ENCODE results near the gene CTNNA1.

The CTNNA1 gene

DNA sequence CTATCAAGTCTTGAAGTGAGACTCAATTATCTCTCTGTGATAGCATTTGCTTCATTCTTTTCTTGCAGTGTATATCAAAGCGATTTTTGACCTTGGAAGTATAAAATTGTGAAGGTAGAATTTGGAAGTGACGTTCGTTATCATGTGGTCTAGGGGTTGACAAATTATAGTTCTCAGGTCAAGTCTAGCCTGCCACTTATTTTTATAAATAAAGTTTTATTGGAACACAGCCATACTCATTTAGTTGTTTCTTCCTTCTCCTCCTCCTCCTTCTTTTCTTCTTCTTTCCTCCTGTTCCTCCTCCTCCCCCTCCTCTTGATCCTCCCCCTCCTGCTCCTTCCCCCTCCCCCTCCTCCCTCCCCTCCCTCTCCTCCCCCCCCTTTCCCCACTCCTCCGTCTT is 83.9 kb downstream of the CTNNA1 start:
- TF ChIP-seq, protein P1, sequence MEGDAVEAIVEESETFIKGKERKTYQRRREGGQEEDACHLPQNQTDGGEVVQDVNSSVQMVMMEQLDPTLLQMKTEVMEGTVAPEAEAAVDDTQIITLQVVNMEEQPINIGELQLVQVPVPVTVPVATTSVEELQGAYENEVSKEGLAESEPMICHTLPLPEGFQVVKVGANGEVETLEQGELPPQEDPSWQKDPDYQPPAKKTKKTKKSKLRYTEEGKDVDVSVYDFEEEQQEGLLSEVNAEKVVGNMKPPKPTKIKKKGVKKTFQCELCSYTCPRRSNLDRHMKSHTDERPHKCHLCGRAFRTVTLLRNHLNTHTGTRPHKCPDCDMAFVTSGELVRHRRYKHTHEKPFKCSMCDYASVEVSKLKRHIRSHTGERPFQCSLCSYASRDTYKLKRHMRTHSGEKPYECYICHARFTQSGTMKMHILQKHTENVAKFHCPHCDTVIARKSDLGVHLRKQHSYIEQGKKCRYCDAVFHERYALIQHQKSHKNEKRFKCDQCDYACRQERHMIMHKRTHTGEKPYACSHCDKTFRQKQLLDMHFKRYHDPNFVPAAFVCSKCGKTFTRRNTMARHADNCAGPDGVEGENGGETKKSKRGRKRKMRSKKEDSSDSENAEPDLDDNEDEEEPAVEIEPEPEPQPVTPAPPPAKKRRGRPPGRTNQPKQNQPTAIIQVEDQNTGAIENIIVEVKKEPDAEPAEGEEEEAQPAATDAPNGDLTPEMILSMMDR (IDR thresholded peaks at IDR 0.05; ENCODE audit: low read depth, low read length, missing control alignments), result no peak
- in situ Hi-C loops (cut with HindIII; ENCODE audit: low pct_ligation_motif_present, low sequenced_read_pairs), result no loop called here
- Histone ChIP-seq H3K27me3 (replicated peaks) (no peaks in the 10 kb centered on the region), H3K4me3 (ENCODE audit: low read depth, low read length) (no peak overlapping the region), H3K27ac (no peak overlapping the region), H3K36me3 (replicated peaks) (no peaks in the 10 kb centered on the region)
- no peak for DNase-seq

DNA sequence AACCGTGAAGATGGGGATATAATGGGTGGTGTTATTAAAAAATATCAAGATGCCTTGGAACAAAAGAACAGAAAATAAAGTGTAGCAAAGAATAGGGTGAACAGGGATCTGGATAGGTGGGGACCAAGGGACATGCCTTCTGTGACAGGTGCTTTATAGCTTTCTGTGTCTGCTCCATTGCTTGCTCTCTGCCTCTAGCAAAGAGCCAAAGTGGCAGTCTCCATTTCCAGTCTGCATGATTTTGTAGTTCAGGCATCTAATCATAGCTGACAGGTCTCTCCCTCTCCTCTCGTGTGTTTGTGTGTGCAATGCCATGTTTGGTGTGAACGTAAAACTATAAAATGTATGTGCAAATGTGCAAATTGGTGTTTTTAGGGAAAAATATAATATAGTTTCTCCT is 86.9 kb downstream of the CTNNA1 start:
- Histone ChIP-seq H3K36me3 (replicated peaks) (no peaks in the 10 kb centered on the region), H3K27me3 (replicated peaks) (no peaks in the 10 kb centered on the region), H3K27ac (no peak overlapping the region), H3K4me3 (ENCODE audit: low read depth, low read length) (no peak overlapping the region)
- in situ Hi-C loops (cut with HindIII; ENCODE audit: low pct_ligation_motif_present, low sequenced_read_pairs), result no loop called here
- TF ChIP-seq, protein P1 (IDR thresholded peaks at IDR 0.05; ENCODE audit: low read depth, low read length, missing control alignments), result no peak
- DNase-seq, result no peak

DNA sequence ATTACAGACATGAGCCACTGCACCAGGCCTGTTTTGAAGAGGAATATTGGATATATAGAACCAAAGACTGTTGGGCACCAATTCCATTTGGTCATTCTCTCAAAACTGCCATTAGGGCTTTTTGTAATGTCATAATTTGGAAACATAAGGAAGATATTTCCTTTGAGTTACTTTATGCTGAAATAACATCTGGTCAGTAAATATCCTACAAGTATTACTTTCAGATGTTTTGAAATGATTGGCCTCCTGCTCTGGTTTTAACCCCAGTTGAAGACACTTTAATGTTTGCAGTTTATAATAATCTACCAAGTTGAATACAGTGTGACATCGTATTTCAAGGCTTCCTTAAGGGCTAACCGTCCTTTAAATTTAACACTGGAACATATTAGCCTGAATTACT is 88.3 kb downstream of the CTNNA1 start:
- TF ChIP-seq, protein P1 (IDR thresholded peaks at IDR 0.05; ENCODE audit: low read depth, low read length, missing control alignments), result no peak
- H3K4me3 ChIP-seq (ENCODE audit: low read depth, low read length), result no peak overlapping the region
- no peak for DNase-seq
- in situ Hi-C loops (cut with HindIII; ENCODE audit: low pct_ligation_motif_present, low sequenced_read_pairs), result no loop called here
- H3K27ac ChIP-seq, result no peak overlapping the region
- no peaks in the 10 kb centered on the region for H3K27me3 ChIP-seq (replicated peaks)
- no peaks in the 10 kb centered on the region for H3K36me3 ChIP-seq (replicated peaks)

DNA sequence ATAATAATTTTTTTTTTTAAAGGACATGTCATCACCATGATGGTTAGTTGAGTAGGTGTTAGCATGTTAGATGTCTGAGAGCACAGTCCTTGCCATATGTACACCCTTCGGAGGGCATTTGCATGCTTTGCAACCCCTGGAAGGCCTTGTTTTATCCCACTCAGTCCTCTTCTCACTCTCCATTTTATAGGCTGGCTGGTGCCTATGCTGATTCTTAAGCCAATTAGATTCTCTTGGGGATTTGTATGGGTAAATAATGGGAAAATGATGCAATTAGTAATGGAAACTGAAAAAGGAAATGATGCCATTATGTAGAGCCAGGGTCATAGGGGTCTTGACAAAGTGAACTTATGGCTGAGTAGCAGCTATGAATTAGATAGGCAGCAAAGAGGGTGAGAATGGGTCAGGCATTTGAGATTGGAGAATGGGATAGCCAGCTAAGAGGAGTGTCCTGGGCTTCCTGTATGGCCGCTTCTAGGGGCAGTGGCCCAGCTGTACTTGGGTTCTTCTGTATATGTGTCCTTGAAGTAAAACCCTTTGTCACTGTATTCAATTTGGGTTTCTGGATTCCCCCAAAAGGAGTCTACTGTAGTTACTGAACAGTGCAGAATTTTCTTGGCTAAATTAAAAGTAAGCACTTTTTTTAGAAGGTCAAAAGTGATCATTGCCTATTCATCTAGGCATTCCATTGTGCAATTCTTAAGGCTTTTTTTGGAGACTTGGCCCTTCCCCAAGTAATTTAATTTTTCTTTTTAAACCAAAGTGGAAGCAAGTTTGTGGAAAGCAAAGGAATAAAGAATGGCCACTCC is 90.3 kb downstream of the CTNNA1 start:
- TF ChIP-seq, protein P1 (IDR thresholded peaks at IDR 0.05; ENCODE audit: low read depth, low read length, missing control alignments), result no peak
- H3K4me3 ChIP-seq (ENCODE audit: low read depth, low read length), result no peak overlapping the region
- H3K27me3 ChIP-seq (replicated peaks), result no peaks in the 10 kb centered on the region
- no peaks in the 10 kb centered on the region for H3K36me3 ChIP-seq (replicated peaks)
- no peak overlapping the region for H3K27ac ChIP-seq
- DNase-seq, result no peak
- in situ Hi-C loops (cut with HindIII; ENCODE audit: low pct_ligation_motif_present, low sequenced_read_pairs), result no loop called here

- DNase-seq, result no peak
- no peaks in the 10 kb centered on the region for H3K36me3 ChIP-seq (replicated peaks)
- no peaks in the 10 kb centered on the region for H3K27me3 ChIP-seq (replicated peaks)
- in situ Hi-C loops (cut with HindIII; ENCODE audit: low pct_ligation_motif_present, low sequenced_read_pairs), result no loop called here
- no peak overlapping the region for H3K4me3 ChIP-seq (ENCODE audit: low read depth, low read length)
- no peak overlapping the region for H3K27ac ChIP-seq
- TF ChIP-seq, protein P1 (IDR thresholded peaks at IDR 0.05; ENCODE audit: low read depth, low read length, missing control alignments), result no peak
These were observed 90.9 kb downstream of the CTNNA1 start for GRCh38 chr5:138844125-138844461.

Measured in brain microvascular endothelial cell (primary cell).